Lung (tissue), 12 donors: Measurements from ENCODE around the gene PALLD. TPM values are rescaled to one million over a fixed set of nuclear protein-coding genes. Genes with fewer than 3 reads are reported as not detected.
"Not testable (repeated sequence)": the region's sequence is repeated elsewhere in the genome, so short reads cannot be mapped to it uniquely, and the experiment has no call there.

ENCODE experiments used
- ATAC-seq: fragments of 200-7000 bp; cut with Tn5 transposase; one replicate; pipeline ENCODE4 v1.9.1; 2020; ENCODE audit warnings: moderate number of reproducible peaks; ENCODE audit not compliant: insufficient read depth, low FRiP score
- DNase-seq, 3 donors: peaks; one replicate each; pipeline ENCODE4 v3.0.0-alpha.2; 2013 to 2017
- H3K27ac ChIP-seq, 2 donors: one replicate each; pipeline ENCODE4 v1.5.1; 2013; ENCODE audit warnings: mild to moderate bottlenecking in 2 of 2, moderate library complexity in 2 of 2, control low read depth in 1 of 2, inconsistent platforms in 1 of 2, low read depth in 1 of 2, low read length in 1 of 2
- H3K27me3 ChIP-seq, 3 donors: one replicate each; pipeline ENCODE4 v1.5.1; 2013; ENCODE audit warnings: low read length in 2 of 3; ENCODE audit not compliant: control insufficient read depth in 3 of 3, insufficient read depth in 3 of 3
- H3K36me3 ChIP-seq, 4 donors: one replicate each; pipeline ENCODE4 v1.5.1; 2013; ENCODE audit warnings: low read length in 4 of 4, mild to moderate bottlenecking in 1 of 4, moderate library complexity in 1 of 4; ENCODE audit not compliant: control insufficient read depth in 4 of 4, insufficient read depth in 4 of 4
- H3K4me1 ChIP-seq, 5 donors: one replicate each; pipeline ENCODE4 v1.5.1; 2013; ENCODE audit warnings: low read length in 5 of 5, mild to moderate bottlenecking in 2 of 5, moderate library complexity in 1 of 5; ENCODE audit not compliant: control insufficient read depth in 5 of 5, insufficient read depth in 5 of 5
- H3K4me3 ChIP-seq: one replicate; pipeline ENCODE4 v1.5.1; 2013; ENCODE audit warnings: mild to moderate bottlenecking, control low read depth, moderate library complexity
- H3K9ac ChIP-seq, 2 donors: one replicate each; pipeline ENCODE4 v1.5.1; 2013; ENCODE audit warnings: low read length in 2 of 2, control low read depth in 1 of 2; ENCODE audit not compliant: insufficient read depth in 1 of 2
- H3K9me3 ChIP-seq, 4 donors: one replicate each; pipeline ENCODE4 v1.5.1; 2013; ENCODE audit warnings: low read length in 3 of 4, mild to moderate bottlenecking in 1 of 4, moderate library complexity in 1 of 4; ENCODE audit not compliant: control insufficient read depth in 4 of 4, insufficient read depth in 3 of 4
- WGBS, 2 donors: extraction: QIAGEN DNeasy Blood & Tissue Kit; methylation state at CpG; one replicate each; pipeline ENCODE4 v1.1.7; 2013; 5-methylcytosine and 5-hydroxymethylcytosine counted together
- polyA plus RNA-seq, 2 donors: library from polyadenylated mRNA; stranded (reverse); fragments of 200-250 nt; gene quantifications; one replicate each; pipeline ENCODE4 v1.2.1, GENCODE V29; 2013
- total RNA-seq, 2 donors: library from RNA; depleted of rRNA in 1 of 2; stranded (reverse); fragments of >200 nt in 1 of 2; gene quantifications; one replicate each; pipeline ENCODE4 v1.2.1, GENCODE V29; 2014 to 2021
- TF ChIP-seq, protein P1 (sequence below): IDR thresholded peaks from 2 replicates; pipeline ENCODE4 v1.5.1; 2012; ENCODE audit warnings: mild to moderate bottlenecking; ENCODE audit errors: control extremely low read depth, extremely low read depth
- donor health status: control.
- donor health status: control.
- donor health status: Bipolar disorder and iron deficiency.
- donor health status: healthy.
- donor health status: DM: yes; HTN: yes; CAD: no.

PALLD gene
- total and polyA plus RNA-seq, 4 donors, result 20.7 to 139 (median 63.0) TPM

GRCh38 chr4:168724243-168724642, 227.4 kb downstream of the PALLD start:
- no peak overlapping the region for H3K27ac ChIP-seq
- TF ChIP-seq, protein P1, sequence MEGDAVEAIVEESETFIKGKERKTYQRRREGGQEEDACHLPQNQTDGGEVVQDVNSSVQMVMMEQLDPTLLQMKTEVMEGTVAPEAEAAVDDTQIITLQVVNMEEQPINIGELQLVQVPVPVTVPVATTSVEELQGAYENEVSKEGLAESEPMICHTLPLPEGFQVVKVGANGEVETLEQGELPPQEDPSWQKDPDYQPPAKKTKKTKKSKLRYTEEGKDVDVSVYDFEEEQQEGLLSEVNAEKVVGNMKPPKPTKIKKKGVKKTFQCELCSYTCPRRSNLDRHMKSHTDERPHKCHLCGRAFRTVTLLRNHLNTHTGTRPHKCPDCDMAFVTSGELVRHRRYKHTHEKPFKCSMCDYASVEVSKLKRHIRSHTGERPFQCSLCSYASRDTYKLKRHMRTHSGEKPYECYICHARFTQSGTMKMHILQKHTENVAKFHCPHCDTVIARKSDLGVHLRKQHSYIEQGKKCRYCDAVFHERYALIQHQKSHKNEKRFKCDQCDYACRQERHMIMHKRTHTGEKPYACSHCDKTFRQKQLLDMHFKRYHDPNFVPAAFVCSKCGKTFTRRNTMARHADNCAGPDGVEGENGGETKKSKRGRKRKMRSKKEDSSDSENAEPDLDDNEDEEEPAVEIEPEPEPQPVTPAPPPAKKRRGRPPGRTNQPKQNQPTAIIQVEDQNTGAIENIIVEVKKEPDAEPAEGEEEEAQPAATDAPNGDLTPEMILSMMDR, result no peak
- no peak for DNase-seq
- peaks cover 0 to 5% (median 2%) of the 10 kb centered on the region in 4 donors for H3K9me3 ChIP-seq
- H3K9ac ChIP-seq, result no peak overlapping the region
- ATAC-seq, result no peak
- H3K4me3 ChIP-seq, result no peak overlapping the region
- H3K36me3 ChIP-seq, result no peaks in the 10 kb centered on the region
- H3K4me1 ChIP-seq, result peaks cover 0 to 13% (median 3%) of the 10 kb centered on the region in 5 donors
- peaks cover 0 to 4% (median 0%) of the 10 kb centered on the region in 3 donors for H3K27me3 ChIP-seq

GRCh38 chr4:168724686-168725411, 228.0 kb downstream of the PALLD start:
- WGBS, 2 donors, result 78 to 86% methylated on average over 5 of the region's 5 CpGs
- no peak overlapping the region for H3K9ac ChIP-seq
- ATAC-seq, result no peak
- TF ChIP-seq, protein P1, result no peak
- no peak for DNase-seq
- H3K4me3 ChIP-seq, result no peak overlapping the region
- peaks cover 0 to 5% (median 2%) of the 10 kb centered on the region in 4 donors for H3K9me3 ChIP-seq
- peaks cover 0 to 13% (median 3%) of the 10 kb centered on the region in 5 donors for H3K4me1 ChIP-seq
- H3K36me3 ChIP-seq, result no peaks in the 10 kb centered on the region
- peaks cover 0 to 1% (median 0%) of the 10 kb centered on the region in 3 donors for H3K27me3 ChIP-seq
- no peak overlapping the region for H3K27ac ChIP-seq

GRCh38 chr4:168725930-168726329, 229.1 kb downstream of the PALLD start:
- ATAC-seq, result no peak
- no peak overlapping the region for H3K4me3 ChIP-seq
- no peaks in the 10 kb centered on the region for H3K36me3 ChIP-seq
- WGBS, 2 donors, result 81 to 92% methylated on average over 1 of the region's 1 CpG
- H3K27ac ChIP-seq, result no peak overlapping the region
- DNase-seq, result peak in 1 of 3 donors; percentile 45
- H3K9ac ChIP-seq, result no peak overlapping the region
- H3K4me1 ChIP-seq, result peaks cover 2 to 16% (median 3%) of the 10 kb centered on the region in 5 donors
- no peaks in the 10 kb centered on the region for H3K27me3 ChIP-seq
- TF ChIP-seq, protein P1, result no peak
- H3K9me3 ChIP-seq, result peaks cover 0 to 5% (median 2%) of the 10 kb centered on the region in 4 donors

- H3K9me3 ChIP-seq, H3K9ac ChIP-seq, H3K27me3 ChIP-seq, H3K36me3 ChIP-seq, H3K4me3 ChIP-seq, DNase-seq, H3K27ac ChIP-seq, ATAC-seq: not testable (repeated sequence)
- peaks cover 2 to 16% (median 8%) of the 10 kb centered on the region in 5 donors for H3K4me1 ChIP-seq
Measured at GRCh38 chr4:168727181-168727580, 230.3 kb downstream of the PALLD start.
